ENCODE data around the gene RSU1.

RSU1 gene

DNA sequence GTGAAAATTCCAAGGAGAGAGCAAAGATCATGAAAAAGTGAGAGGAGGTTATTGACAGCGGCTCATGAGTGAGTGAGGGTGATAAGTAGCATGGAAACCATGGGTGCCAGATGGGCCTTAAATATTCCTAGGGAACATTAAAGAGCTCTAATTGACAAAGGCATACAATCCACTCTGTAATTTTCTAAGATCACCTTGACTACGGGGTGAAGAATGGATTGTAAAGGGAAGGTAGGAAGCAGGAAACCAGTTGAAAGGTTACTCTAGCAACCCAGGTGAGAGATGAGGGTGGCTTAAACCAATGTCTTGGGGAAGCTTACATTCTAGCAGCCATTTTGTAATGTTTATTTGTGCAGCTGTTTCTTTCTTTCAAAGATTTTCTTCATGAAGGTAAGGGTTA is 75.7 kb downstream of the RSU1 start:
- DNase-seq (ENCODE audit: low spot score) = no peak

GRCh38 chr10:16737420-16737819 is 79.8 kb downstream of the RSU1 start:
- no peak for DNase-seq (ENCODE audit: low spot score)

DNA sequence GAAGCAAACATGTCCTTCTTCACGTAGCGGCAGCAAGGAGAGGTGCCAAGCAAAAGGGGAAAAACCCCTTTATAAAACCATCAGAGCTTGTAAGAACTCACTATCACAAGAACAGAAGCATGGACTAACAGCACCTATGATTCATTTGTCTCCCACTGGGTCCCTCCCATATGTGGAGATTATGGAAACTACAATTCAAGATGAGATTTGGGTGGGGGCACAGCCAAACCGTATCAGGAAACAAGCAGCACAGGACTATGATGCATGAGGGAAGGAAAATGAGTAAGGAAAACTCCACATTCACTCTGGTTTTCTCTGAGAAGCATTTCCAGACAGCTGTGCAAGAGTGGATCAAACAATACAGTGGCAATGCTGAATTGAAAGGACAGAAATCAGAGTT is 81.6 kb downstream of the RSU1 start:
- no peak for DNase-seq (ENCODE audit: low spot score)

DNA sequence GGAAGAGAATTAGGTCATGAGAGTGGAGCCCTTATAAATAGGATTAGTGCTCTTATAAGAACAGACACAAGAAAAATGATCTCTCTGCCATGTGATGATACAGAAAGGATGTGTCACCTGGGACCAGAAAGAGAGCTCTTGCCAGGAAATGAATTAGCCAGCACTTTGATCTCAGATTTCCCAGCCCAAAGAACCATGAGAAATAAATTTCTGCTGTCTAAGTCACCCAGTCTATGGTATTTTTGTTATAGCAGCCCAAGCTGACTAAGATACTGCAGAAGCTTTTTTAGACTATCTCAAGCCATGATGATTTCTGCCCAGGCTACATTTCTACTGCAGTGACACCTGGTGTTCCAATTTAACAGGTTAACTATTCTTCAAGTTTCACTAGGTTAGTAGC is 84.8 kb downstream of the RSU1 start:
- DNase-seq (ENCODE audit: low spot score) = no peak

DNA sequence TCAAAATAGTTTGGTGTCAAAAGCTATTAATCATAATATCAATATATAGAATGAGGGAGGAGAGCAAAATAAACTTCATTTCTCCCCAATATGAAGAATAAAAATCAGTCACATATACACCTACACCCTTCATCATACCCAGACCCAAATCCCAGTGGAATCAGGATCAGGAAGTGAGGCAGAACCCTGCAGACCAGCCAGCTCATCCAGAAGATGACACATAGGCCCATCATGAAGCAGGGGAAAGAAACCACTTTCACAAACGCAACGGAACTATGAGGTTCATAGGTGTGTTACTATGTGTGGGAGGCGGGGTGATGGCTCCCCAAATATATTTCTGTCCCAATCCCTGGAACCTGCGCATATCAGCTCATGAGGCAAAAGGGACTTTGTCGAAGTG is 89.0 kb downstream of the RSU1 start:
- DNase-seq (ENCODE audit: low spot score) = no peak

DNA sequence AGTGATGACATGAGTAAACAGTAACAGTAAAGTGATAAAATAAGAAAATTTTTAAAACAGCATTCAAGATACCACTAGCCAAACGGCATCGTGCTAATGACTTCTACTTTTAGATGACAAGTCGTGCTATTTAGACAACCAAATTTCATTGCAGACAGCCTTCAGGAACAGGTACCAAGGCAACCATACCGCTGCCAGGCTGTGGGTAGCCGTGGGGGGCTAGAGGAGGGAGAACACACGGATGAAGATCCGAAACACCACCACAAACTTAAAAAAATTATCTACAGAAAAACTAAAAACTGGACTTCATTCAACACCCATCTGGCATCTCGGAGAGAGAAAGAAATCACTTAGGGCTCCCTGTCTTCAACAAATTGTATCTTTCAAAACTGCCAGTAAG is 89.6 kb downstream of the RSU1 start:
- no peak for DNase-seq (ENCODE audit: low spot score)

DNA sequence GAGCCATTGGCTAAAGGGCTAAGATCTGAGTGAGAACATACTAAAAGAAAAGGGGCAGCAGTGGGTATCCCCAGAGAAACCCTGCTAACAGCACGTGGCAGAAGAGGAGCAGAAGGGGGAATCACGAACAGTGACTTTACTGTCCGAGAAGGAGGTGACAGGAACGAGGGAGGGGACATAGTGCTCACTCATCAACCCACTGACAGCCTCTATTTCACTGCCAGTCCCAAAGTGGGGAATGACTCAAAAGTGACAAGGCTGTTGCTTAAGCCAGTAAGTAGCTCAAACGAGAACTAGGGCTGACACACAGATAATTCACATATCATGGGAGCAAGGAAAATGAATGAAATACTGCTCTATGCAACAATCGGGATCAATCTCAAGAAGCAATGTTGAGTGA is 92.7 kb downstream of the RSU1 start:
- no peak for DNase-seq (ENCODE audit: low spot score)

DNA sequence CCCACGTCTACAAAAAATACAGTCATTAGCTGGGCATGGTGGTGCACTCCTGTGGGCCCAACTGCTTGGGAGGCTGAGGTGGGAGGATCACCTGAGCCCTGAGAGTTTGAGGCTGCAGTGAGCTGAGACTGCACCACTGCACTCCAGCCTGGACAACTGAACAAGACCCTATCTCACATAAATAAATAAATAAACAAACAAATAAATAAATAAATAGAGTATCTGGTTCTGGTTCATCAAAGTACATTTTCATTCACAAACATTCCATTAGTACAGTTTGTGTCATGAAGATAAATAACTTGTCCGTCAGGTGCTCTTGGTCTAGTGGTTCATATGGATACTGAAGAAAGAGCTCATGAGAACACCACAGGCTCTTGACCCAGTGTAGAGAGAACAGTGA is 96.4 kb downstream of the RSU1 start:
- DNase-seq (ENCODE audit: low spot score) = no peak

DNA sequence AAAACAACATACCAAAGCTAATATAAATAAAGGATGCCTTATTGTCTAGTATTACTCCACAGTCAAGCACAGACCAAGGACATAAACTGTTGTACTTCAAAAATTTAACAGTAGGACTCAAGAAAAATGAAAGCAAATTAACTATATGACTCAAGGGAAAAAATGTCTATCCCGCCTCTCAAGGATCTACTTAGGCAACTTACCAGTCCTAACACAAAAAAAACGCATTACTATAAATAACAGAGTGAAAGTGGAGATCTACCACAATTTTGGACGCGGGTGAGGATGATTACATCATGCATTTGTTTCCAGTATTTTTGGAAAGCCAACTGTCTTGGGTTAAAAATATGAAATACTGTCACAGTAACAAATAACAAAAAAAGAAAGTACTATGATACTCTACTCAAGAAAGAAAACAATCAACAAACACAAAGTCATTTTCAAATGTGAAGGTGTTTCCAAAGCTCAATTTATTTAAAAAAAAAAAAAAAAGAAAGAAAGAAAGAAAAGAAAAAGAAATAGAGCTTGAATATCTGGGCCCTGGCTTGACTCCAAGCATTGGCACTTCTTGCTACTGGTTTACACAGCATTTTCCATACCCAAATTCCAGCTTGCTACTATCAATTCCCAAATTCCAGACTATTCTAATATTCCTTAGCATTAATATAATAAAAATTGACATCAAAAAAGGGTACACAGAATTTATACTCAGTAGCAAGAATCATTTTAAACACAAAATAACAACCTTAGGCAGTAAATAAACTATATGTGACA is 99.4 kb downstream of the RSU1 start:
- no peak for DNase-seq (ENCODE audit: low spot score)

DNA sequence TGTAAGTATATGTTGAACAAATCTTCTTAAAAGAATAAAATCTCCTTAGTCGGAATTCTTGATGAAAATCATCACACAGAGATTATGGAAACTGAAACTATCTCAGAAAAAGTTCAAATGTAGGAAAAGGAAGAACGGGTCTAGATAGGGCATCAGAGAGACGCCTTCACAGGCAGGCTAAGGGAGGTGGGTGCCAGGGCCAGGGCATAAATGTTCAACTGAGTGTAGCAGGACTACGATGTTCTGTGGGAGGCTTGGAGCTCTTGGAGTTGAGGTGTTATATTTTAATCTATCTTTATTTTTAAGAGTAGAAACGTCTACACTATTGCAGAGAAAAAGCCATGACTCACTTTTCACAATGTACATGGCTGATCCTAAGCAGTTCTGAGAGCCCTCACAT is 101.2 kb downstream of the RSU1 start:
- DNase-seq (ENCODE audit: low spot score) = no peak

DNA sequence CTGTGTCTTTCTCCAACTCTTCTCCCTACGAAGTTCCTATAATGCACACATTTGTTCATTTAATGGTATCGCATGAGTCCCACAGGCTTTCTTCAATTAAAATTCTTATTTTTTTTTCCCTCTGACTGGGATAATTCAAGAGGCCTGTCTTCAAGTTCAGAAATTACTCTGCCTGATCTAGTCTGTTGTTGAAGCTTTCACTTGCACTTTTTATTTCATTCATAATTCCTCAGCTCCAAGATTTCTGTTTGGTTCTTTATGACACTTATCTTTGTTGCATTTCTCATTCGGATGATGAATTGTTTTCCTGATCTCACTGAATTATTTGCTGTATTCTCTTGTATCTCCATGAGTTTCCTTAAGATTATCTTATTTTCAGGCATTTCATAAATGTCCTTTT is 103.9 kb downstream of the RSU1 start:
- DNase-seq (ENCODE audit: low spot score) = no peak

DNA sequence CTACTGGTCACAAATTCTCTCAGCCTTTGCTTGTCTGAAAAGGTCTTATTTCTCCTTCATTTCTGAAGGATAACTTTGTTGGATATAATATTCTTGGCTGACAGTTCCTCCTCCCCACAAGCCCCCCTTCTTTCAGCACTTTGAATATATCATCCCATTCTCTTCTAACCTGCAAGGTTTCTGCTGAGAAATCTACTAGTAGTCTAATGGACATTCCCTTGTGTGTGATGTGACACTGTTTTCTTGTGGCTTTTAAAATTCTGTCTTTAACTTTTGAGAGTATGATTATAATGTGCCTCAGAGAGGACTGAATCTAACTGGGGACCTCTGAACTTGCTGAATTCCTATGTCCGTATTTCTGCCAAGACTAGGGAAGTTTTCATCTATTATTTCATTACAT is 104.3 kb downstream of the RSU1 start:
- no peak for DNase-seq (ENCODE audit: low spot score)

DNA sequence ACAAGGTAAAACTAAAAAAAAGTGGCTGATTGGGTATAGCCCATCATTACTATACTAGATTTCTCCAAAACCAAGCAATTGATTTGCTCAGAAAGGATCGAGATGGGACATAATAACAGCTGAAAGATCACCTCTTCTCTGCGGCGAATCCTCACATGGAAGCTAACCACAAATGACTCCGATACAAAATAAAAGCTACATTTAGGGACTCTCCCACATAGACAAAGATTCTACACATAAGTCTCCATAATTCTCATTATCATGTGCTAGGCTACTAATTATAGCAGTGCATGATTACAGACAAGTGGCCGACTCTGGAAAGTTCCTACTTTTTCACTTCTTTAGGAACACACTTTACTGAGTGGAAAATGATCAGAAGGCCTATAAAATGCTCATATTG is 116.9 kb downstream of the RSU1 start:
- DNase-seq (ENCODE audit: low spot score) = no peak

GRCh38 chr10:16699435-16700057 is 117.7 kb downstream of the RSU1 start:
- DNase-seq (ENCODE audit: low spot score) = no peak

GRCh38 chr10:16698461-16698860 is 118.8 kb downstream of the RSU1 start:
- DNase-seq (ENCODE audit: low spot score) = no peak

GRCh38 chr10:16690417-16690816 is 126.8 kb downstream of the RSU1 start:
- DNase-seq (ENCODE audit: low spot score) = no peak

GRCh38 chr10:16689696-16690095 is 127.5 kb downstream of the RSU1 start:
- DNase-seq (ENCODE audit: low spot score) = no peak

DNA sequence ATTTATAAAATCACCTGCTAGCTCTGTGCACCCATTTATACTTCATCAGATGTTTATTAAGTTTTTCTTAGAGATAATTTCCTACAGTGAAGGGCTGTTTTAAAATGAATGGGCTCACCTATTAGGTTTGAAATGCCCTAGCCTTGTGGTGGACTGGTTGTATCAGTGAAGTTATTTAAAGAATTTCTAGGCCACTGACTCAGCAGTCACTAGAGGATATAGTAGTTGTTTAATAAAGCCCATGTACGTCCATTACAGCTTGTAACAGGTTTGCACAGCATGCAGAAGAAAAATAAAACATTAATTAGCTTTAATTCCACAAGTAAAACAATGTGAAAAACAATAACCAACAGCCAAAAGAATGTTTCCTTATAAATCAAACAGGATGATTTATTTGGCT is 128.0 kb downstream of the RSU1 start:
- no peak for DNase-seq (ENCODE audit: low spot score)

DNA sequence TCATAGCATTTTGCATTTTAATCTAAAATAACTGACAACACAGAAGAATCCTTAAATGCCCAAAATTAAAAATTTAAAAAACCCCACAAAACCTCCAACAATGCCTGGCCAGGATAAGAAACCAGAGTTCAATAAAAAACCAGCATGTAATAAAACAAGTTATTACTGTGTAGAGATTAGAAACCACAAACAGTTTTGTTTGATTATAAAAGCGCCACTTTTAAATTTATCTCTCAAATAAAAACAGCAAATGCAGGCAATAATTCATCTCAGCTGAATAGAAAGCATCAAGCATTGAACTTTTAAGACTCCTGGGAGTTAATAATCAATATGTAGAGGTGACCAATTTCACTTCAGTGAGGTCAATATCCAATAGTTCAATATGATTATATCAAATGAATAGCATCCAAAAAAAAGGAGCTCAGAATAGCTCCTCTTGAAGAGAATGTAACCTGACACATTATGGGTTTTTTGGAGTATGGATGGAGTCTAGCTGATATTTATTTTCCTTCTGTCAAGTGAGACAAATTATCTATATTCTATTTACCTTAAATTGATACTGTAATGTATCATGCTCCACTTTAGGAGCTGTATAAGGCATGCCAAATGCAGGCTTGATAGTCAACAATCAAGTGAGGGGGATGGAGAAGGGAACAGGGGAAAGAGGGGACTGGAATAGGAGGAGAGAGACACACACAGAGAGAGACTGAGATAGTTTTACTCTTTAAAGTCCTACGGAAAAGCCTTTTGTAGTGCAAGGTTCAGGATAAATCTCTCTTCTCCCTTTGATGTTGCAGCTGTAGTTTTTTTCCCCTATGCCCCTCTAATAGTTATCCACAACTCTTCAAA is 130.9 kb downstream of the RSU1 start:
- DNase-seq (ENCODE audit: low spot score) = no peak

DNA sequence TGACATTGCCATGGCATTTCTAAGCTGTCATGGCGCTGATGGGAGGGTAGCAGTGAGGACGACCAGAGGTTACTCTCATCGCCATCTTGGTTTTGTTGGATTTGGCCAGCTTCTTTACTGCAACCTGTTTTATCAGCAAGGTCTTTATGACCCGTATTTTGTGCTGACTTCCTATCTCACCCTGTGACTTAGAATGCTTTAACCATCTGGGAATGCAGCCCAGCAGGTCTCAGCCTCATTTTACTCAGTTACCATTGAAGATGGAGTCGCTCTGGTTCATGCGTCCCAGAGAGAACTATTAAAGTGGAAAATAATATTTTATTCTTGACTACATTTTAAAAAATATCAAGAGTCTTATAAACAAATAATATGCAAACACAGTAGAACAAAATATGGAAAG is 131.7 kb downstream of the RSU1 start:
- no peak for DNase-seq (ENCODE audit: low spot score)

GRCh38 chr10:16681521-16681920 is 135.7 kb downstream of the RSU1 start:
- no peak for DNase-seq (ENCODE audit: low spot score)

DNA sequence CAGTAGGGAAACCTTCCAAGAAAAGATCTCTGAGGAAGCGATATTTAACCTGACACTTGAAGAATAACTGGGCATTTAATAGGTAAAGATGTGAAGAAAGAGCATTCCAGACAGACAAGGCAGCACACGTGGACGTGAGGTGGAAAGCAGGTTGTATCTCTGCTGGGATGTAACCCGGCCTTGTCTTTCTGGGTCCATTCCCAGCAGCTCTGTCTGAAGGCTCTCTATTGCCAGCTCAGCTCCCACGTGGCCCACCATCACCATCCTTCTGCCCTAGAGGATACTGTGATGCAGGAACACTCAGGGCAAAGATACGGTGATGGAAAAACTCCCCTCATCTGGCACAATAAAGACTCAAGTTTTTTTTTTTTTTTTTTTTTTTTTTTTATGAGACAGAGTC is 137.7 kb downstream of the RSU1 start:
- no peak for DNase-seq (ENCODE audit: low spot score)

DNA sequence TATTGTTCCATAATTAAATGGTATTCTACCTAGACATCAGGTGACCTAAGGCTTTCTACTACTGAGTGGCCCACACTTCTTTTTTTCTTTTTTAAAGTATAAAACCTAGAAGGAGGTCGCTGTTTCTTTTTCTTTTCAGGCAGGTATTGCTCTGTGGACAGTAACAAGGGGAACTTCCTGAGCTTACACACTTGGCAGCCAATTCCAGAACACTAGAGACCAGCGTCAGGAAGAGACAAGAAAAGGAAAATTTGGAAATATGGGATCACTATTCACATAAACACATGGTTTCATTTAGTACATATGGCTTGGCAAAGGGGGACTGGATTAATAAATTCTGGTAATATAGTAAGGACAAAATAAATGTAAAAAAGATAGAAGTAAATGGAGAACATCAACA is 141.9 kb downstream of the RSU1 start:
- DNase-seq (ENCODE audit: low spot score) = no peak

Data from CD4-positive, alpha-beta T cell treated with Interleukin-2 at 100 ng/mL for 4 hours (primary cell).